Fibroblast of lung (primary cell): ENCODE data around the gene SF3B5. TPM values are rescaled to one million over a fixed set of nuclear protein-coding genes. Genes with fewer than 3 reads are reported as not detected.

Source experiments
- DNase-seq, 2 donors: peaks; one replicate each; pipeline versions ENCODE4 v3.0.0 to v3.0.0-alpha.2; 2010; ENCODE audit warnings: low read depth in 2 of 2
- H2AFZ ChIP-seq: 2 replicates; pipeline ENCODE4 v1.5.1; 2012; ENCODE audit warnings: low read length, control low read depth, inconsistent platforms
- H3K27ac ChIP-seq: 2 replicates; pipeline ENCODE4 v1.5.1; 2011; ENCODE audit warnings: low read length, control low read depth; ENCODE audit not compliant: insufficient read depth
- H3K27me3 ChIP-seq: 2 replicates; pipeline ENCODE4 v1.5.1; 2011; ENCODE audit warnings: mild to moderate bottlenecking, low read length; ENCODE audit not compliant: control insufficient read depth, insufficient read depth
- H3K36me3 ChIP-seq: 2 replicates; pipeline ENCODE4 v1.5.1; 2011; ENCODE audit warnings: low read length; ENCODE audit not compliant: control insufficient read depth, insufficient read depth
- H3K4me1 ChIP-seq: 2 replicates; pipeline ENCODE4 v1.5.1; 2011; ENCODE audit warnings: low read length; ENCODE audit not compliant: control insufficient read depth, insufficient read depth; ENCODE audit errors: extremely low read depth
- H3K4me2 ChIP-seq: 2 replicates; pipeline ENCODE4 v1.5.1; 2011; ENCODE audit warnings: low read length, control low read depth; ENCODE audit not compliant: insufficient read depth; ENCODE audit errors: extremely low read depth
- H3K4me3 ChIP-seq, 4 experiments: fragments of 200-600 bp in 1 of 4; sonication (generic) in 1 of 4; replicated peaks in 1 of 4; 2 replicates each; pipeline ENCODE4 v1.5.1; 2011 to 2016; ENCODE audit warnings: low read length in 4 of 4, low read depth in 3 of 4, mild to moderate bottlenecking in 3 of 4, control low read depth in 2 of 4, inconsistent platforms in 1 of 4, mixed read lengths in 1 of 4; ENCODE audit not compliant: insufficient read depth in 1 of 4; ENCODE audit errors: control extremely low read depth in 1 of 4
- H3K79me2 ChIP-seq: 2 replicates; pipeline ENCODE4 v1.5.1; 2012; ENCODE audit warnings: mild to moderate bottlenecking, low read length, inconsistent platforms; ENCODE audit not compliant: control insufficient read depth, insufficient read depth
- H3K9ac ChIP-seq: 2 replicates; pipeline ENCODE4 v1.5.1; 2011; ENCODE audit warnings: mild to moderate bottlenecking, low read length, control low read depth; ENCODE audit not compliant: insufficient read depth
- H3K9me3 ChIP-seq: 2 replicates; pipeline ENCODE4 v1.5.1; 2012; ENCODE audit warnings: low read depth, low read length; ENCODE audit not compliant: control insufficient read depth, insufficient read depth
- H4K20me1 ChIP-seq: 2 replicates; pipeline ENCODE4 v1.5.1; 2011; ENCODE audit warnings: low read length; ENCODE audit not compliant: control insufficient read depth, insufficient read depth; ENCODE audit errors: extremely low read depth
- EZH2 ChIP-seq: IDR thresholded peaks from 2 replicates; pipeline ENCODE4 v1.5.1; 2012; ENCODE audit warnings: low read length, control low read depth, mild to moderate bottlenecking; ENCODE audit errors: missing control alignments
- polyA plus RNA-seq, 2 donors: library from polyadenylated mRNA; depleted of rRNA in 1 of 2; stranded (reverse) in 1 of 2; unstranded in 1 of 2; fragments of >200 nt; gene quantifications; 2 replicates each; pipeline ENCODE4 v1.2.1, GENCODE V29; 2011 to 2012; ENCODE audit warnings: missing spikeins in 1 of 2
- total RNA-seq: library from RNA; depleted of rRNA; stranded (reverse); fragments of >200 nt; gene quantifications from 2 replicates; pipeline ENCODE4 v1.2.1, GENCODE V29; 2014
- TF ChIP-seq, protein P1 (sequence below), 2 donors: IDR thresholded peaks in 1 of 2; conservative IDR thresholded peaks in 1 of 2; 1 replicate in 1 of 2; 2 replicates in 1 of 2; pipeline ENCODE4 v1.5.1; 2011 to 2012; ENCODE audit warnings: low read length in 2 of 2, control low read depth in 1 of 2, inconsistent platforms in 1 of 2, low read depth in 1 of 2, mild to moderate bottlenecking in 1 of 2

The SF3B5 gene
- total and polyA plus RNA-seq, 2 donors (not counting 1 experiment from before 2014, with no cell fraction given) = 75.1 to 148 TPM

GRCh38 chr6:144131248-144131709 lies 35.9 kb upstream of the SF3B5 start:
- H3K4me2 ChIP-seq = no peak overlapping the region
- no peak overlapping the region for H3K9ac ChIP-seq
- no peaks in the 10 kb centered on the region for H3K27me3 ChIP-seq
- H3K36me3 ChIP-seq = no peaks in the 10 kb centered on the region
- no peak overlapping the region for H3K4me3 ChIP-seq
- H3K79me2 ChIP-seq = no peaks in the 10 kb centered on the region
- TF ChIP-seq EZH2 = no peak
- TF ChIP-seq, protein P1, sequence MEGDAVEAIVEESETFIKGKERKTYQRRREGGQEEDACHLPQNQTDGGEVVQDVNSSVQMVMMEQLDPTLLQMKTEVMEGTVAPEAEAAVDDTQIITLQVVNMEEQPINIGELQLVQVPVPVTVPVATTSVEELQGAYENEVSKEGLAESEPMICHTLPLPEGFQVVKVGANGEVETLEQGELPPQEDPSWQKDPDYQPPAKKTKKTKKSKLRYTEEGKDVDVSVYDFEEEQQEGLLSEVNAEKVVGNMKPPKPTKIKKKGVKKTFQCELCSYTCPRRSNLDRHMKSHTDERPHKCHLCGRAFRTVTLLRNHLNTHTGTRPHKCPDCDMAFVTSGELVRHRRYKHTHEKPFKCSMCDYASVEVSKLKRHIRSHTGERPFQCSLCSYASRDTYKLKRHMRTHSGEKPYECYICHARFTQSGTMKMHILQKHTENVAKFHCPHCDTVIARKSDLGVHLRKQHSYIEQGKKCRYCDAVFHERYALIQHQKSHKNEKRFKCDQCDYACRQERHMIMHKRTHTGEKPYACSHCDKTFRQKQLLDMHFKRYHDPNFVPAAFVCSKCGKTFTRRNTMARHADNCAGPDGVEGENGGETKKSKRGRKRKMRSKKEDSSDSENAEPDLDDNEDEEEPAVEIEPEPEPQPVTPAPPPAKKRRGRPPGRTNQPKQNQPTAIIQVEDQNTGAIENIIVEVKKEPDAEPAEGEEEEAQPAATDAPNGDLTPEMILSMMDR (conservative IDR thresholded peaks at IDR 0.05 in 1 of 2, IDR thresholded peaks at IDR 0.05 in 1 of 2; ENCODE audit: low read depth in 1 of 2, low read length in 2 of 2) = no peak
- H3K27ac ChIP-seq = no peak overlapping the region
- no peak overlapping the region for H2AFZ ChIP-seq
- DNase-seq = peak; percentile 75 to 77
- H4K20me1 ChIP-seq = no peaks in the 10 kb centered on the region
- H3K4me1 ChIP-seq = peaks cover 2% of the 10 kb centered on the region
- H3K9me3 ChIP-seq = no peaks in the 10 kb centered on the region

- no peak for DNase-seq
- no peak overlapping the region for H2AFZ ChIP-seq
- no peak overlapping the region for H3K27ac ChIP-seq
- H3K4me3 ChIP-seq = no peak overlapping the region
- H3K36me3 ChIP-seq = no peaks in the 10 kb centered on the region
- H3K9me3 ChIP-seq = no peaks in the 10 kb centered on the region
- peaks cover 2% of the 10 kb centered on the region for H3K4me1 ChIP-seq
- no peaks in the 10 kb centered on the region for H4K20me1 ChIP-seq
- H3K27me3 ChIP-seq = no peaks in the 10 kb centered on the region
- H3K9ac ChIP-seq = no peak overlapping the region
- no peak overlapping the region for H3K4me2 ChIP-seq
- no peak for TF ChIP-seq EZH2
- TF ChIP-seq, protein P1 (conservative IDR thresholded peaks at IDR 0.05 in 1 of 2, IDR thresholded peaks at IDR 0.05 in 1 of 2; ENCODE audit: low read depth in 1 of 2, low read length in 2 of 2) = no peak
- H3K79me2 ChIP-seq = no peaks in the 10 kb centered on the region
Observed at GRCh38 chr6:144129469-144129868, 34.1 kb upstream of the SF3B5 start.

- Histone ChIP-seq H3K4me3 (no peak overlapping the region), H3K79me2 (no peaks in the 10 kb centered on the region), H3K4me2 (no peak overlapping the region), H3K9me3 (no peaks in the 10 kb centered on the region), H3K27ac (no peak overlapping the region), H2AFZ (no peak overlapping the region), H3K4me1 (peaks cover 2% of the 10 kb centered on the region), H3K36me3 (no peaks in the 10 kb centered on the region), H3K27me3 (no peaks in the 10 kb centered on the region), H4K20me1 (no peaks in the 10 kb centered on the region), H3K9ac (no peak overlapping the region)
- DNase-seq = no peak
- TF ChIP-seq, protein P1 (conservative IDR thresholded peaks at IDR 0.05 in 1 of 2, IDR thresholded peaks at IDR 0.05 in 1 of 2; ENCODE audit: low read depth in 1 of 2, low read length in 2 of 2) = no peak
- no peak for TF ChIP-seq EZH2
Observed at GRCh38 chr6:144127097-144127496, 31.7 kb upstream of the SF3B5 start.
